22Rv1 (cell line): ENCODE results near the gene NAXD.

Source experiments
- H3K27ac ChIP-seq: fragments of 450-650 bp; 2 replicates; pipeline ENCODE4 v1.5.1; 2017
- CTCF ChIP-seq: fragments of 450-650 bp; IDR thresholded peaks from 2 replicates; pipeline ENCODE4 v1.5.1; 2017; ENCODE audit warnings: mild to moderate bottlenecking
- ZFX ChIP-seq: fragments of 450-650 bp; IDR thresholded peaks from 2 replicates; pipeline ENCODE4 v1.6.1; 2017; ENCODE audit warnings: antibody characterized with exemption, borderline replicate concordance

The NAXD gene

GRCh38 chr13:110682746-110683145 lies 67.4 kb downstream of the NAXD start:
- H3K27ac ChIP-seq: no peak overlapping the region
- no peak for TF ChIP-seq ZFX
- TF ChIP-seq CTCF: no peak

DNA sequence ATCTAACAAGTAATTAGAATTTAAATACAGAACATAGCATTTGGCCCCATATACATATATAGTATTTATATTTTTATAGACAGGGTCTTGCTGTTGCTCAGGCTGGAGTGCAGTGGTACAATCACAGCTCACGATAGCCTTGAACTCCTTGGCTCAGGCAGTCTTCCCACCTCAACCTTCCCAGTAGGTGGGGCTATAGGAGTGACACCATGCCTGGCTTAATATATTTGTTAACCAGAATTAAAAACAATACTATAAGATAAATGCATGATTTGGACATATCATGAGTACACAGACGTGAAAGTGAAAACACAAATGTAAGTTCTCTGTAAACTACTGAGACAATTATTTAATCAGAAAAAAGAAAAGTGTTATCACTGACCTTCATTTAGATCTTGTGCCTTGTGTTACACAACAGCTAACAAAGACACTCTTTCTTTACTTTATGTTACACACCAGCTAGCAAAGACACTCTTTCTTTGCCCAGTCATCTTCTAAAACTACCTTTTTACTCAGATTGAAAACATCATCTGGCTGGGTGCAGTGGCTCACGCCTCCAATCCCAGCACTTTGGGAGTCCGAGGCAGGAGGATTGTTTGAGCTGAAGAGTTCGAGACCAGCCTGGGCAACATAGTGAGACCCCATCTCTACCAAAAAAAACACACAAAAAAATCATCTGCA lies 68.0 kb downstream of the NAXD start:
- TF ChIP-seq ZFX: no peak
- TF ChIP-seq CTCF: peak; percentile 38

GRCh38 chr13:110683921-110684320 lies 68.6 kb downstream of the NAXD start:
- H3K27ac ChIP-seq: no peak overlapping the region
- TF ChIP-seq ZFX: no peak

More for the DNA sequence above, 68.0 kb downstream of the NAXD start:
- H3K27ac ChIP-seq: no peak overlapping the region

DNA sequence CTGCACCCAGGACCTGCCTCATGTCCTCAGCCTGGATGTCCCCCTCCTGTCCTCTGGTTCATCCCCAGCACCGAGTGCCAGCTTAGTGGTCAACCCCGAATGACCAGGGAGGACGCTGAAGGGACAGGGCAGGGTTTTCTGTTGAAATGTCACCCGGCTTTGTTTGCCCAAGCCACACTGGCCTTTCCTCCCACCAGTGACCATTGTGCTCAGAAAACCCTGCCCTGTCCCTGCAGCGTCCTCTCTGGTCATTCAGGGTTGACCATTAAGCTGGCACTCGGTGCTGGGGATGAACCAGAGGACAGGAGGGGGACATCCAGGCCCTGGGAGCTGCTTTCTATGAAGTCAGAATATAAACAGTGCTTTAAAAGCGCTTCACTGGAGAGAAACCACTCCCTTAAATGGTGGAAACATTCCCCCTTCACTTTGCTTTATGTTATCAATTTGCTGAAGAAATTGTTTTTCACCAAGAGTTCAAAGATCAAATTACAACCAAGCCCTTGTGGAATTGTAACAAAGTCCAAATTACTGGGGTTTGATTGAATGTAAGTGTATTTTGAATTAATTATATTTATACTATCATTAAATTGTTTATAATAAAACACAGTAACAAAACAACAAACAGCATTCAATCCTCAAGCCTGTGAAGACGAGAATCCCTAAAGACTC lies 69.2 kb downstream of the NAXD start:
- H3K27ac ChIP-seq: no peak overlapping the region
- TF ChIP-seq ZFX: no peak
- TF ChIP-seq CTCF: no peak

GRCh38 chr13:110685305-110686020 lies 70.1 kb downstream of the NAXD start:
- no peak overlapping the region for H3K27ac ChIP-seq
- TF ChIP-seq CTCF: no peak
- no peak for TF ChIP-seq ZFX

GRCh38 chr13:110687736-110688135 lies 72.4 kb downstream of the NAXD start:
- no peak for TF ChIP-seq ZFX
- TF ChIP-seq CTCF: no peak
- no peak overlapping the region for H3K27ac ChIP-seq

DNA sequence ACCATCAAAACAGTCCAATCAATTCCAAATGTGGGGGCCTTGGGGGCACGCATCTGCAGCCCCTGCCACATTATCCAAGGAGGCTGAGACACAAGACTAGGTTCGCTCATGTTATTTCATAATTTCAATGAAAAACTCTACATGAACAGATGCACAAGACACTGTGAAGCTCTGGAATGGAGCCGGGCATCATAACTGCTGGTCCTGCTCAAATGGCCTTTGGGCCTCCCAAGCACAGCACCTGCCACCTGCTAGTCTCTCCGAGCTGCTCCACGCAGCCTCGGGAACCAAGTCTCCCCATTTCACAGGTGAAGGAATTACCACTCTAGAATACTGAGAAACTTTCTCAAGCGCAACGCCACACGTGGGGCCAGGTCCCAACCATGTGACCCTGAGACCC lies 73.7 kb downstream of the NAXD start:
- H3K27ac ChIP-seq: no peak overlapping the region
- TF ChIP-seq CTCF (no peak), ZFX (no peak)
